ENCODE measurements around the gene IL17RD.

Gene IL17RD

GRCh38 chr3:57164657-57165573 is at the start of gene IL17RD:
IL17RD (minus strand) TSS chr3:57165353; CDS start chr3:57165286, 67 bp downstream.
- ATAC-seq (peak; percentile 59), DNase-seq (peak; percentile 82)

GRCh38 chr3:57206423-57206822 is 41.3 kb upstream of the IL17RD start:
- ATAC-seq (no peak), DNase-seq (no peak)

- DNase-seq, result no peak
Observed at GRCh38 chr3:57199895-57200297, 34.7 kb upstream of the IL17RD start, which contains the start of gene HESX1. HESX1 (minus strand) TSS chr3:57199978; CDS start chr3:57199918, 60 bp downstream.

GRCh38 chr3:57194641-57195040 is 29.5 kb upstream of the IL17RD start:
- ATAC-seq (no peak), DNase-seq (no peak)

More at GRCh38 chr3:57199895-57200297, 34.7 kb upstream of the IL17RD start, which contains the start of gene HESX1:
- no peak for ATAC-seq

GRCh38 chr3:57192028-57192427 is 26.9 kb upstream of the IL17RD start:
- DNase-seq, result no peak
- ATAC-seq, result no peak

GRCh38 chr3:57184526-57184925 is 19.4 kb upstream of the IL17RD start:
- no peak for DNase-seq
- ATAC-seq, result no peak

GRCh38 chr3:57179580-57180410 is 14.6 kb upstream of the IL17RD start:
- DNase-seq, result no peak
- no peak for ATAC-seq

- no peak for ATAC-seq
- no peak for DNase-seq
Observed at GRCh38 chr3:57176045-57176444, 10.9 kb upstream of the IL17RD start.

- DNase-seq (no peak), ATAC-seq (no peak)
Observed at GRCh38 chr3:57173687-57174086, 8.5 kb upstream of the IL17RD start.

GRCh38 chr3:57170946-57171345 is 5.8 kb upstream of the IL17RD start:
- no peak for ATAC-seq
- no peak for DNase-seq

- peak; percentile 86 for DNase-seq
- ATAC-seq, result peak; percentile 85
Observed at GRCh38 chr3:57169872-57170623, 4.9 kb upstream of the IL17RD start.

- no peak for DNase-seq
Observed at GRCh38 chr3:57169108-57169507, 4.0 kb upstream of the IL17RD start.

GRCh38 chr3:57168151-57168550 is 3.0 kb upstream of the IL17RD start:
- DNase-seq (no peak), ATAC-seq (no peak)

More at GRCh38 chr3:57169108-57169507, 4.0 kb upstream of the IL17RD start:
- ATAC-seq, result no peak

GRCh38 chr3:57166660-57167059 is 1.5 kb upstream of the IL17RD start:
- no peak for DNase-seq
- ATAC-seq, result no peak

GRCh38 chr3:57165641-57166040 is 488 bp upstream of the IL17RD start:
- ATAC-seq, result no peak

GRCh38 chr3:57164217-57164656 is 916 bp downstream of the IL17RD start:
- DNase-seq, result peak; percentile 34
- ATAC-seq, result no peak

More at GRCh38 chr3:57165641-57166040, 488 bp upstream of the IL17RD start:
- no peak for DNase-seq

- no peak for DNase-seq
- ATAC-seq, result no peak
Observed at GRCh38 chr3:57163751-57164150, 1.4 kb downstream of the IL17RD start.

GRCh38 chr3:57161915-57162314 is 3.2 kb downstream of the IL17RD start:
- no peak for DNase-seq
- no peak for ATAC-seq

GRCh38 chr3:57160765-57161538 is 4.2 kb downstream of the IL17RD start:
- ATAC-seq, result no peak
- DNase-seq, result no peak

GRCh38 chr3:57160076-57160764 is 4.9 kb downstream of the IL17RD start:
- ATAC-seq (no peak), DNase-seq (no peak)
